Activated CD4-positive, alpha-beta memory T cell treated with anti-CD3 and anti-CD28 coated beads for 36 hours (primary cell): Measurements from ENCODE around the gene IL20. TPM values are rescaled to one million over a fixed set of nuclear protein-coding genes. Genes with fewer than 3 reads are reported as not detected.

Experiments used
- CTCF ChIA-PET: fragments of 350-600 bp; sonication (Branson Sonifier 250); formaldehyde crosslinking; loops from one replicate; lab custom pipeline; 2021; ENCODE audit warnings: antibody characterized with exemption, inconsistent platforms; lab: Charles Lee
- POLR2A ChIA-PET: fragments of 350-600 bp; sonication (Branson Sonifier 250); formaldehyde crosslinking; loops from one replicate; lab custom pipeline; 2021; ENCODE audit warnings: antibody characterized with exemption; lab: Charles Lee
- DNase-seq: peaks from one replicate; pipeline ENCODE4 v3.0.0-alpha.2; 2020
- H3K27ac Mint-ChIP-seq: one replicate; pipeline ENCODE4 v1.8.0; 2021; ENCODE audit warnings: mixed read lengths
- H3K27me3 Mint-ChIP-seq: one replicate; pipeline ENCODE4 v1.8.0; 2021; ENCODE audit warnings: mixed read lengths
- H3K36me3 Mint-ChIP-seq: one replicate; pipeline ENCODE4 v1.8.0; 2021; ENCODE audit warnings: mixed read lengths
- H3K4me1 Mint-ChIP-seq: one replicate; pipeline ENCODE4 v1.8.0; 2021; ENCODE audit warnings: low read depth, mixed read lengths
- H3K4me3 Mint-ChIP-seq: one replicate; pipeline ENCODE4 v1.8.0; 2021; ENCODE audit warnings: mild to moderate bottlenecking, mixed read lengths
- H3K9me3 Mint-ChIP-seq: one replicate; pipeline ENCODE4 v1.8.0; 2021; ENCODE audit warnings: mixed read lengths
- intact Hi-C: fragments of 100-400 bp; cut with micrococcal nuclease; formaldehyde crosslinking; loops from one replicate; pipeline ENCODE4 v1.15.1; 2023
- total RNA-seq, 2 experiments: library from RNA; stranded (reverse); gene quantifications; one replicate each; pipeline ENCODE4 v1.2.3, GENCODE V29; 2021

The IL20 gene
- total RNA-seq, 2 experiments from 2014 or later, result not detected

- ChIA-PET CTCF (interaction anchor here (0.6 to 6.1 kb wide), 8 partner anchors 42 to 938 kb away, joined by 3 to 53 read pairs (median 6); partner anchors contain the start of gene DYRK3), POLR2A (interaction anchor here (1.1 kb wide), 1 partner anchor 47 kb away, joined by 3 read pairs; no protein-coding TSS in a partner anchor)
- H3K9me3 Mint-ChIP-seq, result no peaks in the 10 kb centered on the region
- DNase-seq, result no peak
- H3K36me3 Mint-ChIP-seq, result no peaks in the 10 kb centered on the region
- peaks cover 5% of the 10 kb centered on the region for H3K27me3 Mint-ChIP-seq
- intact Hi-C loops, result loop anchor here (5.0 kb wide), 1 partner anchor 643 kb away; no protein-coding TSS in a partner anchor
- no peak overlapping the region for H3K4me3 Mint-ChIP-seq
- no peak overlapping the region for H3K27ac Mint-ChIP-seq
- peaks cover 22% of the 10 kb centered on the region for H3K4me1 Mint-ChIP-seq
These were observed 6.3 kb upstream of the IL20 start for GRCh38 chr1:206859082-206859521.

GRCh38 chr1:206860165-206860564 lies 5.3 kb upstream of the IL20 start:
- no peaks in the 10 kb centered on the region for H3K36me3 Mint-ChIP-seq
- no peak for DNase-seq
- ChIA-PET CTCF (interaction anchor here (0.9 to 6.1 kb wide), 9 partner anchors 12 to 225 kb away, joined by 3 to 53 read pairs (median 4); partner anchors contain the start of gene DYRK3), POLR2A (interaction anchor here (1.1 kb wide), 1 partner anchor 46 kb away, joined by 3 read pairs; no protein-coding TSS in a partner anchor)
- intact Hi-C loops, result no loop called here
- H3K4me1 Mint-ChIP-seq, result peaks cover 27% of the 10 kb centered on the region
- H3K9me3 Mint-ChIP-seq, result no peaks in the 10 kb centered on the region
- no peak overlapping the region for H3K27ac Mint-ChIP-seq
- H3K27me3 Mint-ChIP-seq, result peaks cover 5% of the 10 kb centered on the region
- no peak overlapping the region for H3K4me3 Mint-ChIP-seq

GRCh38 chr1:206863266-206863665 lies 2.2 kb upstream of the IL20 start:
- ChIA-PET CTCF (interaction anchor here (0.9 to 6.4 kb wide), 6 partner anchors 8 to 202 kb away, joined by 3 to 71 read pairs (median 8); no protein-coding TSS in a partner anchor), POLR2A (interaction anchor here (0.6 kb wide), 1 partner anchor 17 kb away, joined by 3 read pairs; no protein-coding TSS in a partner anchor)
- Mint-ChIP-seq H3K27ac (no peak overlapping the region), H3K9me3 (no peaks in the 10 kb centered on the region), H3K27me3 (peaks cover 8% of the 10 kb centered on the region), H3K4me3 (no peak overlapping the region), H3K4me1 (peaks cover 24% of the 10 kb centered on the region), H3K36me3 (no peaks in the 10 kb centered on the region)
- DNase-seq, result no peak
- intact Hi-C loops, result no loop called here

- DNase-seq, result no peak
- no peak overlapping the region for H3K4me3 Mint-ChIP-seq
- POLR2A ChIA-PET, result no interaction called here
- peaks cover 10% of the 10 kb centered on the region for H3K27me3 Mint-ChIP-seq
- intact Hi-C loops, result loop anchor here (5.0 kb wide), 1 partner anchor 139 kb away; no protein-coding TSS in a partner anchor
- H3K9me3 Mint-ChIP-seq, result no peaks in the 10 kb centered on the region
- H3K36me3 Mint-ChIP-seq, result no peaks in the 10 kb centered on the region
- H3K27ac Mint-ChIP-seq, result no peak overlapping the region
- peaks cover 16% of the 10 kb centered on the region for H3K4me1 Mint-ChIP-seq
- CTCF ChIA-PET, result interaction anchor here (0.8 to 6.4 kb wide), 10 partner anchors 11 to 131 kb away, joined by 3 to 71 read pairs (median 8); partner anchors contain the start of gene FCMR
These were observed 639 bp downstream of the IL20 start for GRCh38 chr1:206866062-206866461.

GRCh38 chr1:206867239-206867638 lies 1.8 kb downstream of the IL20 start:
- no peaks in the 10 kb centered on the region for H3K36me3 Mint-ChIP-seq
- H3K4me3 Mint-ChIP-seq, result no peak overlapping the region
- CTCF ChIA-PET, result interaction anchor here (0.7 to 6.4 kb wide), 6 partner anchors 40 to 223 kb away, joined by 3 to 65 read pairs (median 4); no protein-coding TSS in a partner anchor
- H3K4me1 Mint-ChIP-seq, result peaks cover 16% of the 10 kb centered on the region
- peaks cover 3% of the 10 kb centered on the region for H3K9me3 Mint-ChIP-seq
- intact Hi-C loops, result loop anchor here (5.0 kb wide), 1 partner anchor 140 kb away; no protein-coding TSS in a partner anchor
- DNase-seq, result no peak
- H3K27ac Mint-ChIP-seq, result no peak overlapping the region
- H3K27me3 Mint-ChIP-seq, result peaks cover 10% of the 10 kb centered on the region
- POLR2A ChIA-PET, result no interaction called here

- H3K9me3 Mint-ChIP-seq, result peaks cover 4% of the 10 kb centered on the region
- H3K36me3 Mint-ChIP-seq, result no peaks in the 10 kb centered on the region
- POLR2A ChIA-PET, result no interaction called here
- H3K27me3 Mint-ChIP-seq, result peaks cover 10% of the 10 kb centered on the region
- intact Hi-C loops, result loop anchor here (5.0 kb wide), 1 partner anchor 140 kb away; no protein-coding TSS in a partner anchor
- CTCF ChIA-PET, result interaction anchor here (1.0 to 3.3 kb wide), 3 partner anchors 44 to 114 kb away, joined by 4 to 22 read pairs (median 5); no protein-coding TSS in a partner anchor
- no peak for DNase-seq
- no peak overlapping the region for H3K4me3 Mint-ChIP-seq
- peaks cover 16% of the 10 kb centered on the region for H3K4me1 Mint-ChIP-seq
- no peak overlapping the region for H3K27ac Mint-ChIP-seq
These were observed 2.3 kb downstream of the IL20 start for GRCh38 chr1:206867716-206868115.

- intact Hi-C loops, result loop anchor here (5.0 kb wide), 1 partner anchor 141 kb away; no protein-coding TSS in a partner anchor
- CTCF ChIA-PET, result interaction anchor here (1.8 to 3.3 kb wide), 2 partner anchors 44 to 141 kb away, joined by 3 to 22 read pairs; no protein-coding TSS in a partner anchor
- H3K4me3 Mint-ChIP-seq, result no peak overlapping the region
- DNase-seq, result no peak
- peaks cover 16% of the 10 kb centered on the region for H3K4me1 Mint-ChIP-seq
- POLR2A ChIA-PET, result no interaction called here
- no peak overlapping the region for H3K27ac Mint-ChIP-seq
- H3K36me3 Mint-ChIP-seq, result no peaks in the 10 kb centered on the region
- H3K9me3 Mint-ChIP-seq, result peaks cover 4% of the 10 kb centered on the region
- peaks cover 6% of the 10 kb centered on the region for H3K27me3 Mint-ChIP-seq
These were observed 2.8 kb downstream of the IL20 start for GRCh38 chr1:206868264-206868663.

GRCh38 chr1:206872139-206872538 lies 6.7 kb downstream of the IL20 start:
- intact Hi-C loops, result no loop called here
- Mint-ChIP-seq H3K4me1 (no peaks in the 10 kb centered on the region), H3K27me3 (peaks cover 8% of the 10 kb centered on the region), H3K36me3 (peaks cover 1% of the 10 kb centered on the region), H3K9me3 (peaks cover 18% of the 10 kb centered on the region), H3K27ac (no peak overlapping the region), H3K4me3 (no peak overlapping the region)
- POLR2A ChIA-PET, result no interaction called here
- CTCF ChIA-PET, result interaction anchor here (0.7 to 3.6 kb wide), 3 partner anchors 12 to 40 kb away, joined by 3 to 24 read pairs (median 3); no protein-coding TSS in a partner anchor
- no peak for DNase-seq

GRCh38 chr1:206873603-206874188 lies 8.3 kb downstream of the IL20 start:
- intact Hi-C loops, result no loop called here
- H3K27ac Mint-ChIP-seq, result no peak overlapping the region
- POLR2A ChIA-PET, result no interaction called here
- no peak overlapping the region for H3K4me3 Mint-ChIP-seq
- peaks cover 31% of the 10 kb centered on the region for H3K9me3 Mint-ChIP-seq
- CTCF ChIA-PET, result interaction anchor here (0.6 to 1.6 kb wide), 4 partner anchors 9 to 139 kb away, joined by 3 to 5 read pairs (median 4); partner anchors contain the start of gene IL20
- no peak for DNase-seq
- H3K27me3 Mint-ChIP-seq, result peaks cover 8% of the 10 kb centered on the region
- peaks cover 12% of the 10 kb centered on the region for H3K36me3 Mint-ChIP-seq
- H3K4me1 Mint-ChIP-seq, result no peaks in the 10 kb centered on the region

GRCh38 chr1:206875752-206876377 lies 10.4 kb downstream of the IL20 start:
- ChIA-PET CTCF (no interaction called here), POLR2A (no interaction called here)
- no peak overlapping the region for H3K4me3 Mint-ChIP-seq
- H3K27ac Mint-ChIP-seq, result no peak overlapping the region
- peaks cover 5% of the 10 kb centered on the region for H3K27me3 Mint-ChIP-seq
- peaks cover 40% of the 10 kb centered on the region for H3K9me3 Mint-ChIP-seq
- intact Hi-C loops, result no loop called here
- H3K36me3 Mint-ChIP-seq, result peaks cover 15% of the 10 kb centered on the region
- no peak for DNase-seq
- H3K4me1 Mint-ChIP-seq, result peaks cover 12% of the 10 kb centered on the region

GRCh38 chr1:206878456-206878855 lies 13.0 kb downstream of the IL20 start:
- ChIA-PET POLR2A (no interaction called here), CTCF (interaction anchor here (0.6 to 1.6 kb wide), 6 partner anchors 13 to 171 kb away, joined by 3 to 6 read pairs (median 3); partner anchors contain the start of gene IL20)
- intact Hi-C loops, result no loop called here
- Mint-ChIP-seq H3K4me3 (no peak overlapping the region), H3K9me3 (peaks cover 36% of the 10 kb centered on the region), H3K36me3 (peaks cover 14% of the 10 kb centered on the region), H3K27ac (no peak overlapping the region), H3K27me3 (peaks cover 5% of the 10 kb centered on the region), H3K4me1 (peaks cover 17% of the 10 kb centered on the region)
- DNase-seq, result no peak
